Lower leg skin (tissue), 4 donors: ENCODE results near the gene ORAI3. TPM values are rescaled to one million over a fixed set of nuclear protein-coding genes. Genes with fewer than 3 reads are reported as not detected.
A peak's percentile ranks its signal among the peaks of the same experiment; 100 is the strongest.

Experiments used
- DNase-seq, 2 donors: peaks; one replicate each; pipeline ENCODE4 v3.0.0-alpha.2; 2019; ENCODE audit warnings: low spot score in 2 of 2
- H3K4me3 ChIP-seq: fragments of 200-600 bp; sonication (generic); 2 replicates; pipeline ENCODE4 v1.5.1; 2017; ENCODE audit warnings: mild to moderate bottlenecking, low read depth; ENCODE audit not compliant: poor library complexity, severe bottlenecking
- POLR2A ChIP-seq, 2 donors: fragments of 450-650 bp; IDR thresholded peaks; one replicate each; pipeline ENCODE4 v1.6.1; 2016 to 2017; ENCODE audit warnings: antibody characterized with exemption in 2 of 2, mild to moderate bottlenecking in 1 of 2, moderate library complexity in 1 of 2
- WGBS, 2 donors: methylation state at CpG; one replicate each; pipeline ENCODE4 v1.1.5; 2018; 5-methylcytosine and 5-hydroxymethylcytosine counted together
- intact Hi-C: fragments of 100-400 bp; cut with DNase I; formaldehyde crosslinking; loops from one replicate; pipeline ENCODE4 v1.15.0; 2023; ENCODE audit warnings: low total_unique reads
- total RNA-seq, 4 donors: library from RNA; depleted of rRNA; stranded (reverse); fragments of >200 nt; gene quantifications; one replicate each; pipeline ENCODE4 v1.1.0, GENCODE V29; 2016
- TF ChIP-seq, protein P1 (sequence below), 3 donors: fragments of 450-650 bp; IDR thresholded peaks; one replicate each; pipeline ENCODE4 v1.5.1; 2016; ENCODE audit warnings: antibody characterized with exemption in 3 of 3, mild to moderate bottlenecking in 3 of 3, moderate library complexity in 2 of 3

ORAI3 gene
- total RNA-seq, 4 donors from 2014 or later = 22.9 to 37.7 (median 34.6) TPM

DNA sequence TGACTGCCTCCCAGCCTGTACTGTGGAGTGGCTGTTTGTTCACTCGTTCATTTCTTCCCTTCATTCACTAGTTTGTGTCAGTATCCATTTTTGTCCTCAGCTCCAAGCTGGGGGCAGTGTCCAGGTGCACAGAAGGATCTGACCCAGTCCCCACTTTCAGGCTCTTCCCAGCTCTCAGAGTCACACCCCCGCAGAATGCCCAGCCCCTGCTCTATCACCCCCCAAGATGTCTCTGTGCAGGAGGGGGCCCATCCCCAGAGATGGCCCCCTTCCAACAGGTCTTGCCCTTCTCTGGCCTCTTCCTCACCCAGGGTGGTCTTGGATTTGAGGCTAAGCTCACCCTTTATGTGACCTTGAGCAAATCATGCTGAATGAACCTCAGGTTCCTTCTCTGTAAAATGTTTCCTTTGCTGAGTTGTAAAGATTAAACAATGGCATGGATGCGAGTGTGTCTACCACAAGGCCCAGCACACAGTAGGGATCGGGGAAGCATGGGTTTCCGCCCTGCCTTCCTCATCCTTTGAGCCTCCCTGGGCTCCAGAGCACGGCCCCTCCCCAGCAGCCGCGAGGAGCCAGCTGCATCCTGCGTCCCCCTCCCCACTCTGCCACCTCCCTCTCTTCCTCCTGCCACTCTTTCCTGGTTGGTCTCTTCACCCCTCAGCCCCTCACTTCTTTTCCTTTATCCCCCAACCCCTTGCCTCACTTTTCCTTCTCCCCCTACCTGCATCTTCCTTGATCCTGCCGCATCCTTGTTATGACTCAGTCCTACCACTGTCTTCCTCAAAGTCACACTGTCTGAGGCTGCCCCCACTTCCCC, 22.7 kb upstream of the ORAI3 start:
- TF ChIP-seq, protein P1, sequence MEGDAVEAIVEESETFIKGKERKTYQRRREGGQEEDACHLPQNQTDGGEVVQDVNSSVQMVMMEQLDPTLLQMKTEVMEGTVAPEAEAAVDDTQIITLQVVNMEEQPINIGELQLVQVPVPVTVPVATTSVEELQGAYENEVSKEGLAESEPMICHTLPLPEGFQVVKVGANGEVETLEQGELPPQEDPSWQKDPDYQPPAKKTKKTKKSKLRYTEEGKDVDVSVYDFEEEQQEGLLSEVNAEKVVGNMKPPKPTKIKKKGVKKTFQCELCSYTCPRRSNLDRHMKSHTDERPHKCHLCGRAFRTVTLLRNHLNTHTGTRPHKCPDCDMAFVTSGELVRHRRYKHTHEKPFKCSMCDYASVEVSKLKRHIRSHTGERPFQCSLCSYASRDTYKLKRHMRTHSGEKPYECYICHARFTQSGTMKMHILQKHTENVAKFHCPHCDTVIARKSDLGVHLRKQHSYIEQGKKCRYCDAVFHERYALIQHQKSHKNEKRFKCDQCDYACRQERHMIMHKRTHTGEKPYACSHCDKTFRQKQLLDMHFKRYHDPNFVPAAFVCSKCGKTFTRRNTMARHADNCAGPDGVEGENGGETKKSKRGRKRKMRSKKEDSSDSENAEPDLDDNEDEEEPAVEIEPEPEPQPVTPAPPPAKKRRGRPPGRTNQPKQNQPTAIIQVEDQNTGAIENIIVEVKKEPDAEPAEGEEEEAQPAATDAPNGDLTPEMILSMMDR (IDR thresholded peaks at IDR 0.05) = no peak
- TF ChIP-seq POLR2A (IDR thresholded peaks at IDR 0.05) = no peak
- WGBS, 2 donors = 70 to 71% methylated on average over 10 of the region's 10 CpGs
- intact Hi-C loops = no loop called here
- DNase-seq = no peak
- H3K4me3 ChIP-seq = no peak overlapping the region

GRCh38 chr16:30926937-30927788, 21.7 kb upstream of the ORAI3 start:
- DNase-seq = no peak
- no peak overlapping the region for H3K4me3 ChIP-seq
- no peak for TF ChIP-seq POLR2A (IDR thresholded peaks at IDR 0.05)
- TF ChIP-seq, protein P1 (IDR thresholded peaks at IDR 0.05) = no peak
- intact Hi-C loops = no loop called here
- 79 to 83% methylated on average over 16 to 20 of the region's 22 CpGs for WGBS, 2 donors

GRCh38 chr16:30927789-30928378, 21.0 kb upstream of the ORAI3 start:
- WGBS, 2 donors = 28 to 45% methylated on average over 9 to 12 of the region's 15 CpGs
- no peak for TF ChIP-seq POLR2A (IDR thresholded peaks at IDR 0.05)
- TF ChIP-seq, protein P1 (IDR thresholded peaks at IDR 0.05) = no peak
- intact Hi-C loops = no loop called here
- H3K4me3 ChIP-seq = no peak overlapping the region
- DNase-seq = peak; percentile 68 to 90

- no peak for TF ChIP-seq POLR2A (IDR thresholded peaks at IDR 0.05)
- TF ChIP-seq, protein P1 (IDR thresholded peaks at IDR 0.05) = no peak
- H3K4me3 ChIP-seq = no peak overlapping the region
- no peak for DNase-seq
- 58 to 64% methylated on average over 11 of the region's 11 CpGs for WGBS, 2 donors
- intact Hi-C loops = no loop called here
Measured at GRCh38 chr16:30928390-30928789, 20.5 kb upstream of the ORAI3 start.

DNA sequence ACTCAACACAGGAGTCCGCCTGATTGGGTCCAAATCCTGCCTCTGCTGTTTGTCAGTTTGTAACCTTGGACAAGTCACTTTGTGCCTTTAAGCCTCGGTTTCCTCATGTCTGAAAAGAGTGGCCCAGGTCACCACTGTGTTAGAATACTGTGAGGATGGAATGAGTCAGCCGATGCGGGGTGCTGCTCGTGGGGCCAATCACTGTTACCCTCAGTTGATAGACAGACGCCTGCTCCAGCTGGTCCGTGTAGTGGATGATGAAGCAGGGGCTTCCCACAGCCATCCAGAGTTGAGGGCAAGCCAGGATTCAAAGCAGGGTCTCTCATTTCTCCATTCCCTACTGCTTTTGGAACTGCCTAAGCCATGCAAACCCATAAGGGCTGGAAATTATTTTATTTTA, 19.7 kb upstream of the ORAI3 start:
- DNase-seq = no peak
- intact Hi-C loops = no loop called here
- no peak for TF ChIP-seq POLR2A (IDR thresholded peaks at IDR 0.05)
- TF ChIP-seq, protein P1 (IDR thresholded peaks at IDR 0.05) = no peak
- 68 to 75% methylated on average over 7 of the region's 7 CpGs for WGBS, 2 donors
- no peak overlapping the region for H3K4me3 ChIP-seq
